ENCODE results near the gene DLGAP4.

GRCh38 chr20:36360429-36360828 lies 54.3 kb downstream of the DLGAP4 start:
- no peak for TF ChIP-seq POLR2A (IDR thresholded peaks at IDR 0.05; ENCODE audit: borderline replicate concordance, extremely low read depth, insufficient read depth, insufficient read length)
- no peak for TF ChIP-seq ZBTB33 (IDR thresholded peaks at IDR 0.05; ENCODE audit: extremely low read depth, insufficient replicate concordance, low read length)
- no peak for TF ChIP-seq MAX (IDR thresholded peaks at IDR 0.05)
- TF ChIP-seq EZH2 (IDR thresholded peaks at IDR 0.05), result no peak
- TF ChIP-seq REST (IDR thresholded peaks at IDR 0.05; ENCODE audit: low read depth), result no peak
- no peak for TF ChIP-seq RAD21 (IDR thresholded peaks at IDR 0.05; ENCODE audit: low read depth)
- TF ChIP-seq SP1 (IDR thresholded peaks at IDR 0.05; ENCODE audit: low read depth), result no peak
- TF ChIP-seq JUND (IDR thresholded peaks at IDR 0.05), result no peak
- no peak for TF ChIP-seq CTCF (IDR thresholded peaks at IDR 0.05 in 2 of 3, conservative IDR thresholded peaks at IDR 0.05 in 1 of 3; ENCODE audit: borderline replicate concordance in 1 of 3, insufficient read depth in 1 of 3, low read depth in 2 of 3, low read length in 2 of 3)
